Measurements from ENCODE around the gene CDK19. TPM values are rescaled to one million over a fixed set of nuclear protein-coding genes. Genes with fewer than 3 reads are reported as not detected.

Gene CDK19
- total RNA-seq, 1 experiment from 2014 or later: 7.0 TPM

DNA sequence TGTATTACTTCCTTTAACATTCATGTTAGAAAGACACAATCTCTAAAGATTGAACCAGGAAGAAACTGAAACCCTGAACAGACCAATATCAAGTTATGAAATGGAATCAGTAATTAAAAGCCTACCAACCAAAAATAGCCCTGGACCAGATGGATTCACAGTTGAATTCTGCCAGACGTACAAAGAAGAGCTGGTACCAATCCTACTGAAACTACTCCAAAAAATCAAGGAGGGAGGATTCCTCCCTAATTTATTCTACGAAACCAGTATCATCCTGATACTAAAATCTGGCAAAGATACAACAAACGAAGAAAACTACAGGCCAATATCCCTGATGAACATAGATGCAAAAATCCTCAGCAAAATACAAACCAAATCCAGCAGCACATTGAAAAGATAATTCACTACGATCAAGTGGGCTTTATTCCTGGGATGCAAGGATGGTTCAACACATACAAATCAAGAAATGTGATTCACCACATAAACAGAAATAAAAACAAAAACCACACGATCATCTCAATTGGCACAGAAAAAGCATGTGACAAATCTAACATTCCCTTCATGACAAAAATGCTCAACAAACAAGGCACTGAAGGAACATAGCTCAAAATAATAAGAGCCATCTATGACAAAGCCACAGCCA, 15.0 kb downstream of the CDK19 start:
- no peaks in the 10 kb centered on the region for H4K20me1 ChIP-seq (ENCODE audit: control insufficient read depth, insufficient read depth, insufficient read length)
- no peaks in the 10 kb centered on the region for H3K79me1 ChIP-seq (ENCODE audit: insufficient read depth, low read depth, low read length, poor library complexity, severe bottlenecking)
- H3K23ac ChIP-seq (ENCODE audit: insufficient read length, low read depth, low read length): no peak overlapping the region
- WGBS (ENCODE audit: extremely low coverage, insufficient read length, low lambda C conversion rate): no CpG with 5 or more reads among the region's 5 CpGs
- H2BK120ac ChIP-seq (ENCODE audit: low read depth, low read length, poor library complexity, severe bottlenecking): no peak overlapping the region
- H3K14ac ChIP-seq (ENCODE audit: insufficient read depth, low read length): no peak overlapping the region
- no peak overlapping the region for H2BK20ac ChIP-seq (ENCODE audit: low read depth, low read length, poor library complexity, severe bottlenecking)
- peaks cover 2% of the 10 kb centered on the region; the same call in 1 of the 2 replicates for H3K79me2 ChIP-seq (ENCODE audit: insufficient read depth, low read length)
- H3T11ph ChIP-seq (ENCODE audit: low read length): no peak overlapping the region
- Mint-ChIP-seq H3K27ac (peak overlapping the region in 2 of 3 experiments; percentile 6 to 50; a peak in 1 of 7 replicates), H3K27me3 (ENCODE audit: low read depth) (no peaks in the 10 kb centered on the region), H3K36me3 (ENCODE audit: insufficient read depth in 1 of 3, low read depth in 3 of 3) (peaks cover 3 to 30% (median 12%) of the 10 kb centered on the region in 3 experiments; a peak in 4 of 7 replicates), H3K9me3 (peaks cover 6 to 12% of the 10 kb centered on the region in 2 experiments), H3K4me1 (no peaks in the 10 kb centered on the region), H3K4me3 (no peak overlapping the region)
- TF ChIP-seq, protein P1, sequence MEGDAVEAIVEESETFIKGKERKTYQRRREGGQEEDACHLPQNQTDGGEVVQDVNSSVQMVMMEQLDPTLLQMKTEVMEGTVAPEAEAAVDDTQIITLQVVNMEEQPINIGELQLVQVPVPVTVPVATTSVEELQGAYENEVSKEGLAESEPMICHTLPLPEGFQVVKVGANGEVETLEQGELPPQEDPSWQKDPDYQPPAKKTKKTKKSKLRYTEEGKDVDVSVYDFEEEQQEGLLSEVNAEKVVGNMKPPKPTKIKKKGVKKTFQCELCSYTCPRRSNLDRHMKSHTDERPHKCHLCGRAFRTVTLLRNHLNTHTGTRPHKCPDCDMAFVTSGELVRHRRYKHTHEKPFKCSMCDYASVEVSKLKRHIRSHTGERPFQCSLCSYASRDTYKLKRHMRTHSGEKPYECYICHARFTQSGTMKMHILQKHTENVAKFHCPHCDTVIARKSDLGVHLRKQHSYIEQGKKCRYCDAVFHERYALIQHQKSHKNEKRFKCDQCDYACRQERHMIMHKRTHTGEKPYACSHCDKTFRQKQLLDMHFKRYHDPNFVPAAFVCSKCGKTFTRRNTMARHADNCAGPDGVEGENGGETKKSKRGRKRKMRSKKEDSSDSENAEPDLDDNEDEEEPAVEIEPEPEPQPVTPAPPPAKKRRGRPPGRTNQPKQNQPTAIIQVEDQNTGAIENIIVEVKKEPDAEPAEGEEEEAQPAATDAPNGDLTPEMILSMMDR (conservative IDR thresholded peaks at IDR 0.05): no peak
- H2AK5ac ChIP-seq (ENCODE audit: insufficient read length, low read length): no peak overlapping the region
- no peak overlapping the region for H3K18ac ChIP-seq (ENCODE audit: insufficient read length, low read depth, low read length)
- no peaks in the 10 kb centered on the region for H3K23me2 ChIP-seq (ENCODE audit: insufficient read length, low read depth, low read length, poor library complexity, severe bottlenecking)
- no peak overlapping the region for H2BK15ac ChIP-seq (ENCODE audit: low read depth, low read length)
- no peak overlapping the region for H4K91ac ChIP-seq (ENCODE audit: insufficient read length, low read depth, low read length)
- H3K9ac ChIP-seq (ENCODE audit: extremely low read depth, insufficient read length, low read length): no peak overlapping the region
- no peaks in the 10 kb centered on the region for H3K27me3 ChIP-seq (ENCODE audit: insufficient read depth, low read length)
- no peak for DNase-seq
- no peak overlapping the region for H3K27ac ChIP-seq (ENCODE audit: insufficient read length, low read depth, low read length)
- no peak overlapping the region for H2AFZ ChIP-seq (ENCODE audit: low read length)
- H3K4me2 ChIP-seq (ENCODE audit: insufficient read depth, insufficient read length, low read length): no peak overlapping the region
- H3K4ac ChIP-seq (ENCODE audit: low read depth, low read length): no peak overlapping the region
- H3K9me3 ChIP-seq (ENCODE audit: control insufficient read depth, low read depth, low read length): no peaks in the 10 kb centered on the region
- H3K56ac ChIP-seq (ENCODE audit: insufficient read length, low read depth, low read length): no peak overlapping the region
- H2BK5ac ChIP-seq (ENCODE audit: insufficient read length, low read length): no peak overlapping the region
- H4K5ac ChIP-seq (ENCODE audit: insufficient read length, low read depth, low read length): no peak overlapping the region
- no peaks in the 10 kb centered on the region for H3K4me1 ChIP-seq (ENCODE audit: insufficient read depth, low read length)
- H4K8ac ChIP-seq (replicated peaks; ENCODE audit: insufficient read length, low read depth, low read length): no peak overlapping the region
- H2BK12ac ChIP-seq (ENCODE audit: insufficient read length, low read depth, low read length): no peak overlapping the region

All from H9 (cell line).